HCEC 1CT (cell line): ENCODE measurements around the gene CIAO2B.

Experiments
- DNase-seq: peaks from one replicate; pipeline ENCODE4 v3.0.0-alpha.2; 2017

Gene CIAO2B

GRCh38 chr16:66919569-66920298, 14.5 kb downstream of the CIAO2B start:
- no peak for DNase-seq

- no peak for DNase-seq
Observed at GRCh38 chr16:66918803-66919568, 15.2 kb downstream of the CIAO2B start, which contains the start of gene CDH16. TSS of gene CDH16 (minus strand) at chr16:66918885. CDS start at chr16:66918065, 820 bp downstream.

GRCh38 chr16:66918355-66918754, 15.8 kb downstream of the CIAO2B start:
- DNase-seq = no peak

GRCh38 chr16:66917741-66918140, 16.5 kb downstream of the CIAO2B start:
- DNase-seq = no peak

- DNase-seq = no peak
Observed at GRCh38 chr16:66916518-66916917, 17.7 kb downstream of the CIAO2B start.

- no peak for DNase-seq
Observed at GRCh38 chr16:66915041-66915440, 19.2 kb downstream of the CIAO2B start.

GRCh38 chr16:66914541-66914940, 19.7 kb downstream of the CIAO2B start:
- DNase-seq = no peak

GRCh38 chr16:66913711-66914110, 20.5 kb downstream of the CIAO2B start:
- DNase-seq = no peak

- no peak for DNase-seq
Observed at GRCh38 chr16:66913081-66913480, 21.1 kb downstream of the CIAO2B start.

- no peak for DNase-seq
Observed at GRCh38 chr16:66911801-66912200, 22.4 kb downstream of the CIAO2B start.

GRCh38 chr16:66911112-66911511, 23.1 kb downstream of the CIAO2B start:
- DNase-seq = no peak

GRCh38 chr16:66910175-66910940, 23.8 kb downstream of the CIAO2B start:
- no peak for DNase-seq

GRCh38 chr16:66908762-66909559, 25.2 kb downstream of the CIAO2B start:
- no peak for DNase-seq

GRCh38 chr16:66908116-66908515, 26.1 kb downstream of the CIAO2B start:
- no peak for DNase-seq

- DNase-seq = no peak
Observed at GRCh38 chr16:66906916-66907836, 27.0 kb downstream of the CIAO2B start.

- no peak for DNase-seq
Observed at GRCh38 chr16:66905633-66906539, 28.3 kb downstream of the CIAO2B start.

GRCh38 chr16:66904846-66905632, 29.2 kb downstream of the CIAO2B start:
- DNase-seq = no peak

GRCh38 chr16:66904428-66904845, 29.8 kb downstream of the CIAO2B start:
- DNase-seq = no peak
